Glomerular visceral epithelial cell (primary cell): ENCODE measurements around the gene AP2S1.
"Not testable (repeated sequence)": the region's sequence is repeated elsewhere in the genome, so short reads cannot be mapped to it uniquely, and the experiment has no call there.

Experiments used
- DNase-seq: peaks from one replicate; pipeline ENCODE4 v3.0.0-alpha.2; 2016; ENCODE audit errors: extremely low spot score

AP2S1 gene

DNA sequence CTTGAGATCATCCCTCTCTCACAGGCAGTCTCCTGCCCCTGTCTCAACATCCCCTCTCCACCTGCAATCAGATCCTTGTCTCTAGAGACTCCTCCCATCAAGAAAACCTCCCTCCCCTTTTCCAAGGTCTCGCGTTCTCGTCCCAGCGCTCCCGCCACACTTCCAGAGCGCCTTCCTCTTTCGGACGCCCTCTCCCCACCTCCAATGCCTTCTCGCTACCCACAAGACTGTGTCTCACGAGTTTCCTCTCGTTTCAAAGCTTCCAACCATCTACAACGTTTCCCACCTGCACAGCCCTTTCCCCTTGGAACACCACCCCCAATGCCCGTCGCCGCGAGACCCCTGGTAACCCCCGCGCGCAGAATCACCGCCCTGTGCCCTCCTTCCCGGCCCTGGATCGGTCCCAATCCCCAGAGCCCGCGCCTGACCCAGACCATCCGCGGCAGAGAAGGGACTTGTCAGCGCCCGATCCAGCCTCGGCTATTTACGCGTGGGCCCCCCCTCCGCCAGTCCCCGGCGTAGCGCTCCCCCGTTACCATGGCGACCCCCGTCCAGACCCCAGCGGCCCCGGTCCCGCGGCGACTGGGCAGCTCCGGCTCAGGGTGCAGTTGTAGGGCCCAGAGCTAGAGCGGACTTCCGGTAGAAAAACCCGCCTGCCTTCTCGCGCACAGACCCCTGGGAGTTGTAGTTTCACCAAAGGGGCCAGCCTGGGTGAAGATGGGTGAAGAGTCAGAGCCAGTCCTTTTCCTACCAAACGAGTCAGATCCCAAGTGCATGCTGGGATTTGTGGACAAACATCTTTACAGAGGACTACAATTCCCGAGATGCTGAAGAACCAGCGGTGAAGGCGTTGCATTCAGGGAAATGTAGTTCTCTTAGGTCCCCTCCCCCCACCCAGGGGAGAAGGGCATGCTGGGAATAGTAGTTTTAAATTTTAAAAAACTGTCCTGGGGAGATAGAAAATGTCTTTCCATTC lies at the start of gene AP2S1:
TSS of gene AP2S1 (minus strand) at position 619 of the 976 bp plus-strand sequence. CDS start at position 539, 80 bp downstream.
- DNase-seq, result peak; percentile 97

DNA sequence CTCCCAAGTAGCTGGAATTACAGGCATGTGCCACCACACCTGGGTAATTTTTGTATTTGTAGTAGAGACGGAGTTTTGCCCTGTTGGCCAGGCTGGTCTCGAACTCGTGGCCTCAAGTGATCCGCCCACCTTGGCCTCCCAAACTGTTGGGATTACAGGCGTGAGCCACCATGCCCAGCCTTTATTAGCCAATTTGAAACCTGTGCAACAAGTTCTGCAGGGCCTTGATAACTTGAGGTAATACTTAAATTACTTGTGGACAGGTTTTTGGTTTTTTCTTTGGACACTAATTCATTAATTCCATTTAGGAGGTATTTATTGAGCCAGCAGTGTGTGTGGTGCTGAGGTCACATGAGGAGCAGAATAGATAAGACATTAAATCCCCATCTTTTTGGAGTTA lies 49.7 kb upstream of the AP2S1 start:
- no peak for DNase-seq

DNA sequence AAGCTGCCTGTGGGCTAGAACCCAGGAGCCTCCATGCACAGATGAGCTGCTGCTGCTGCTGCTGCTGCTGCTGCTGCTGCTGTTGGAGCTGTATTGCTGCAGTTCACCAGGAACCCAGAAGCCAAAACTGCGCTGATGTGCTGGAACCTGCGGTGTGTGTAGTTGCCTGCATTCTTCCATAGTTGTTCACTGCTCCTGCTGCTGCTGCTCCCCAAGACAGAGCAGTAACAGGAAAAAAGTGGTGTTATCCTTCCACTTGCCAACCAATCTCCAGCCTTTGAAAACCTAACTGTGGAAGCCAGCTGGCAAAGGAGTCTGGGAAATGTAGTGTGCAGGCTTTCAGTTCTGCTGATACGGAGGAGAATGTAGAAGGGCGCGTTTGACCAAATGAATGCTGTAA lies 48.1 kb upstream of the AP2S1 start:
- DNase-seq, result peak; percentile 48

DNA sequence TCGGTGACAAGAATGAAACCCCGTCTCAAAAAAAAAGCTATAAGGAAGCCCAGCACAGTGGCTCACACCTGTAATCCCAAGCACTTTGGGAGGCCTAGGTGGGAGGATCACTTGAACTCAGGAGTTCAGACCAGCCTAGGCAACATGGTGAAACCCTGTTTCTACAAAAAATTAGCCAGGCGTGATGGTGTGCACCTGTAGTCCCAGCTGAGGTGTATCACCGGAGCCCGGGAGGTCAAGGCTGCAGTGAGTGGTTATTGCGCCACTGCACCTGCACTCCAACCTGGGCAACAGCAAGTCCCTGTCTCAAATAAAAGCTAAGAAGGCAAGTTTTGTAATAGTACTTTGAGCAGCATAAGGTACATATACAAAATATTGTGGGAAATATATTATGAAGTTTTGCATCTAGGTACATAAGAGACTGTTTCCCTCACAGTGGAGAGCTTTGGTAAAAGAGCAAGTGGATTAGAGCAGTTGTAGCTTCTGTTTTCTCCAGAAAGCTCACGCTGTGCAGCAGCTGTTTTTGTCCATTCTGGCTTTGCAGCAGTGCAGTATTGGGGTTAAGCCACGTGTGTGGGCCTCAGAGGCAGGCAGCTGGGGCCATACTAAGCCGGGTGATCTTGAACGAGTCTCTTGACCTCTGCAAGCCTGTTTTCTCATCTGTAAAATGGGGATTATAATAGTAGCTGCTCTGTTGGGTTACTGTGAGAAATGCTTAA lies 45.6 kb upstream of the AP2S1 start:
- no peak for DNase-seq

DNA sequence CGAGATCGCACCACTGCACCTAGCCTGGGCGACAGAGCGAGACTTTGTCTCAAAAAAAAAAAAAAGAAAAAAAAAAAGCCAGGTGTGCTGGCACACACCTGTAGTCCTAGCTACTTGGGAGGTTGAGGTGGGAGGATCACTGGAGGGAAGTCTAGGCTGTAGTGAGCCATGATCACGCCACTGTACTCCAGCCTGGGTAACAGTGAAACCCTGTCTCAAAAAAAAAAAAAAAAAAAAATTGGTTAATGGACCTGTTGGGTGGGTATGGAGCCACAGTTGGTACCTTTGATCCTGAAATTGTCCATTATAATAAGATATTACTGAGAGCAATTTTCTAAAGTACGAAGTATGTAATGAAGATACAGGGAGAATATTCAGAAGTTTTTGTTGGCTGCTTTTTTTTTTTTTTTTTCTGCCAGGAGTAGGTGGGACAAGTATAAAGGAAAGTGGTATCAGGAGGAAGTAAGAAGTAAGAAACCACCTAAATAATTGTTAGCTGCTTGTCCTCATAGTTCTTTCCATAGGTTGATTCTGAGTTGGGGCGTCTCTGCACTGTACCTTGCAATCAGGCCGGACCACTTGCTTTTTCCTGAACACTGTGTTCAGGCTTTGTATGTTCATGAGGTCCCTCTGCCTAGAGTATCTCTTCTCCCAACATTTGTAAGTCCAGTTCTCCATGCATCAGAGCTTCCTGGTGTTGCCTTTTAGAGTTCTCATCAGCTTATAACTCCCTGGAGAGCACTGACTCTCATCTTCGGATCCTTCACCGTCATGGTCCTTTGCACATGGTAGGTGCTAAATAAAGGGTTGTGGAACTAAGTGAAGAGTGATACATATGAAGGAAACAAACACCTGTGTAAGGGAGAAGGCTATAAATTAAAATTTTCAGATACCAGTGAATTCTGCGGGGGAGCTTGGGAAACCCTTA lies 41.9 kb upstream of the AP2S1 start:
- no peak for DNase-seq

DNA sequence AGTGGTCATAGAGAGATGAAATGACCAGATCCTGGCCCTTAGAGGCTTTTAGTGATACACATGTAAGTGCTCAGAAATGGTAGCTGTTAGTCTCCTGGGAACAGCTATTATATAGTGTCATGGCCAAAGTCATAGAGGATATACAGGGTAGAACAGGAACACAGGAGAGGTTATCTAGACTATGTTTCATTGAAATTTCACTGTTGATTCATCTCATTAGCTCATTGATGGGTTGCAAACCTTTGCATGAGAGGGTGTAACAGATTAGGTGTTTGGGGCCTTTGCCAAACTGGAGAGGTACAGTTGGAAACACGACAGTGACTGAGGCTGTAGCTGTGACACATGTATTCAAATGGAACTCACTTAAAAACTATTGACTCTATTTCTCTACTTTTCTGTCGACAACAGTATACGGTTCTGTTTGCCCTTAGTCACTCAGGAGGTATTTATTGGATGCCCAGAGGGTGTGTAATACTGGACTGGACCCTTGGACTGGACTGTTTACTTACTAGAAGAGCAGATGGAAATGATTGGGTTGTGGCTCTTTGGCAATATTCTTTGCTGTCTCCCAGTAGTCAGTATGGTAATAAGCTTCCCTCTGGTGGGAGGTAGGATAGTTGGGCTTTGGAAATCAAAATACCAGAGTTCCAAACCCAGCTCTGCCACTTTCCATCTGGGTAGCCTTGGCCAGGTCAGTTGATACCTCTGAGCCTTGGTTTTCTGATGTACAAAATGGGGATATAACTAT lies 40.0 kb upstream of the AP2S1 start:
- no peak for DNase-seq

DNA sequence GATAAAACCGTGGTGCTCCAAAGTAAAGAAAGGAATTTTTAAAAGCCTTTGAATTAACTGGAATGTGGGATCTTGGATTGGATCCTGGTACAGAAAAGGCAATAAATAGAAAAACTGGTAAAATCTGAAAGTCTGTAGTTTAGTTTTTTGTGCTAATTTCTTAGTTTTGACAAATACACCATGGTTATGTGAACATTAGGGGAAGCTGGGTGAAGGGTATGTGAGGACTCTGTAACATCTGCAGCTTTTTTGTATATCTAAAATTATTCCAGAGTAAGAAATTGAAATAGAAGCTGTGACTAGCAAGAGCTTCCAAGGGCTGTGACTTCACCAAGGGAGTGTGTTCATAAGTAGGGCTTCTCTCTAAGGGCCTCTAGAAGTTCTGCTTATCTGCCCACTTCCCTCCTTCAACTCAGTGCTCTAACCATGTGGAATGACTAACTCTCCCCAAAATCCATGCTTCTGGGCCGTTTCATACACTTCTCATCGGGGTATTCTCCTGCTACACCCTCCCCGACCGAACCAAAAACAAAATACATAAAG lies 36.7 kb upstream of the AP2S1 start:
- DNase-seq, result no peak

DNA sequence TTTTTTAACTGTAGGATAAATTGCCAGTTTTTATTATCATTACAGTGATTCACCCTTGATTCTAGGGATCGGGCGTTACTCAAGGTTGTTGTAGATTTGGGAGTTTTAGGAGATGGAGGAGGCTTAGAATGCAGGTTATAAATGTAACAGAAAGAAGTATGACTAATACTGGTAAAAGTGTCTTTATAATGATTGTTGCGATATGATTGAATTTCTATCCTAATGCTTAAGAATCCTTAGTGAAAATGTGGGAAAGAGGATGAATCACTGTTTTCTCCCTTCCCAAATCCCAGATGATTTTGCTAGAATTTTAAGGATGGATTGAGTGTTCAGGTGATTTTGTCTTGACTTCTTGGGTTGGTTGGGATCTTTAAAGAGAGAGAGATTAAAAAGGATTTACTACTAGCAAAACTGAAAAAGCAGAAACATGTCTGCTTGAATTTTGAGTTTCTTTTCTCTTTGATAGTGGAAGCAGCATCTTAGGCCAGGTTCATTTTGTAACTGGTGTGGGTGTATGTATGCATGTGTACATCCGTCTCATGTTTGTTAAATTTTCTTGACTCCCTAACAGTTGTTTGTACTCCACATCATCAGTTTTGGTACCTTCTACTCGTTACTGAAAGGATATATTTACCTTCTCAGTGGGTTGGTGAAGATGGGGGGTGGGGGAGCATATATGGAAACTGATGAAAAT lies 36.0 kb upstream of the AP2S1 start:
- no peak for DNase-seq

DNA sequence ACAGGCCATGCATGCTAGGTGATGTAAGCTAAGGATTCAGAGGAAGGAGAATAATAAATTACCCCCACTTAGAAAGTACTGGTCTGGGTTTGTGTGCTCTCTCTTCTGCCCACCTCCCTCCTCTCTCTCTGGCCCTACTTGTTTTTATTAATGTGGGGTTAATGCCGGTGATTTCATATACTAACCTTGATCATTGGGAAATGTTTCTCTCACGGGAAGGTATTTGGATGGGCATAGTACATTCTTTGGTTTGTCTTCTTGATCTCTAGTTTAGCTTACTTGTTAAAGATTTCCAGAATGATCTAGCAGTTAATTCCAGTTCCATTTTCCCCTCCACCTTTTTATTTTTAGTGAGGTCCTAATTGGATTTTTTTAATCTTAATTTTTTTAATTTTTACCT lies 34.8 kb upstream of the AP2S1 start:
- DNase-seq, result no peak

DNA sequence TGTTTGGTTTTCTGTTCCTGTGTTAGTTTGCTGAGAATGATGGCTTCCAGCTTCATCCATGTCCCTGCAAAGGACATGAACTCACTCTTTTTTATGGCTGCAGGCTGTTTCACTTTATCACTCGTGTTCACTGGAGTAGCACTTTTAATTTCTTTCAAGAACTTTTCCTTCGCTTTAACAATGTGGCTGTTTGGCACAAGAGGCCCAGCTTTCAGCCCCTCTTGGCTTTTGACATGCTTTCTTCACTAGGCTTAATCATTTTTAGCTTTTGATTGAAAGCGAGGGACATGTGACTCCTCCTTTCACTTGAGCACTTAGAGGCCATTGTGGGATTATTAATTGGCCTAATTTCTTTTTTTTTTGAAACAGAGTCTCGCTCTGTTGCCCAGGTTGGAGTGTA lies 32.1 kb upstream of the AP2S1 start:
- not testable (repeated sequence) for DNase-seq

DNA sequence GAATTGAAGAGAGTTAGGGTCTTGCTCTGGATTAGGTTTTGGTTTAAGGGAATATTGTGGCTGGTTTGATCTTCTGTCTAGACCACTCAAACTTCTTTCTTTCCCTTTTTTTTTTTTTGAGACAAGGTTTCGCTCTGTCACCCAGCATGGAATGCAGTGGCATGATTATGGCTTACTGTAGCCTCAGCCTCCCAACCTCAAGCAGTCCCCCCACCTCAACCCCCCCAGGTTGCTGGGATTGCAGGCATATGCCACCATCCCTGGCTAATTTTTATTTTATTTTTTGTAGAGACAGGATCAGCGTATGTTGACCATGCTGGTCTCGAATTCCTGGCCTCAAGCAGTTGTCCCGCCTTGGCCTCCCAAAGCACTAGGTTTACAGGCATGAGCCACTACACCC lies 31.4 kb upstream of the AP2S1 start:
- DNase-seq, result peak; percentile 54

DNA sequence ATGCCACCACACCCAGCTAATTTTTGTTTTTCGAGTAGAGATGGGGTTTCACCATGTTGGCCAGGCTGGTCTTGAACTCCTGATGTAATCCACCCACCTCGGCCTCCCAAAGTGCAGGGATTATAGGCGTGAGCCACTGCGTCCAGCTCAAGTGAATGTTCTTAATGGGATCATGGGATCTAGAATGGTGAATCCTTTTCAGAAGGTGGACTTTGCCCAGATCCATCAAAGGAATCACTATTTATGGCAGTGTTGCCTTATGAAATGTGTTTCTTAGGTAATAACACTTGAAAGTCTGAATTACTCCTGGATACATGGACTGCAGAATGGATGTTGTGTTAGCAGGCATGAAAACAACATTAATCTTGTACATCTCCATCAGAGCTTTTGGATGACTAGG lies 30.4 kb upstream of the AP2S1 start:
- DNase-seq, result no peak

DNA sequence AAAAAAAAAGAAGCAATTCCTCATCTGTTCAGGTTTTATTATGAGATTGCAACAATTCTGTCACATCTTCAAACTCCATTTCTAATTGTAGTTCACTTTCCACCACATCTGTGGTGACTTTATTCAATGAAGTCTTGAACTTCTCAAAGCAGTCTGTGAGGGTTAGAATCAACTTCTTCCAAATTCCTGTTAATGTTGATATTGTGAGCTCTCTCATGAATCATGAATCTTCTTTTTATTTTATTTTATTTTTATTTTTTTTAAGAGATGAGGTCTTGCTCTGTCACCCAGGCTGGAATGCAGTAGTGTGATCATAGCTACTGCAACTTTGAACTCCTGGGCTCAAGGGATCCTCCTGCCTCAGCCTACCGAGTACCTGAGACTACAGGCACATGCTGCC lies 29.8 kb upstream of the AP2S1 start:
- DNase-seq, result no peak

DNA sequence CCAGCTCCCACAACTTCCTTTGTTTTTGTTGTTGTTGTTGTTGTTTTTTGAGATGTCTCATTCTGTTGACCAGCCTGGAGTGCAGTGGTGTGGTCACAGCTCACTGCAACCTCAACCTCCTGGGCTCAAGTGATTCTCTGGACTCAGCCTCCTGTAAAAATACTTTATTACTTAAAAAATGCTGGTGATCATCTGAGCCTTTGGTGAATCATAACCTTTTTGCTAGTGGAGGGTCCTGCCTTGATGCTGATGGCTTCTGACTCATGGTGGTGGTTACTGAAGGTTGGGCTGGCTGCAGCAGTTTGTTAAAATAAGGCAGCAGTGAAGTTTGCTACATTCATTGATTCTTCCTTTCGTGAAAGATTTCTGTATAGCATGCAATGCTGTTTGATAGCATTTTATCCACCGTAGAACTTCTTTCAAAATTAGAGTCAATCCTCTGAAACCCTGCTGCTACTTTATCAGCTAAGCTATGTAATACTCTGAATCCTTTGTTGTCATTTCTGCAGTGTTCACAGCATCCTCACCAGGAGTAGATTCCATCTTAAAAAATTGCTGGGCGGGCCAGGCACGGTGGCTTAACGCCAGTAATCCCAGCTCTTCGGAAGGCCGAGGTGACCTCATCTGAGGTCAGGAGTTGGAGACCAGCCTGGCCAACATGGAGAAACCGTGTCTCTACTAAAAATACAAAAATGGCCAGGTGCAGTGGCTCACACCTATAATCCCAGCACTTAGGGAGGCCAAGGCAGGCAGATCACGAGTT lies 28.1 kb upstream of the AP2S1 start:
- DNase-seq, result peak; percentile 89

DNA sequence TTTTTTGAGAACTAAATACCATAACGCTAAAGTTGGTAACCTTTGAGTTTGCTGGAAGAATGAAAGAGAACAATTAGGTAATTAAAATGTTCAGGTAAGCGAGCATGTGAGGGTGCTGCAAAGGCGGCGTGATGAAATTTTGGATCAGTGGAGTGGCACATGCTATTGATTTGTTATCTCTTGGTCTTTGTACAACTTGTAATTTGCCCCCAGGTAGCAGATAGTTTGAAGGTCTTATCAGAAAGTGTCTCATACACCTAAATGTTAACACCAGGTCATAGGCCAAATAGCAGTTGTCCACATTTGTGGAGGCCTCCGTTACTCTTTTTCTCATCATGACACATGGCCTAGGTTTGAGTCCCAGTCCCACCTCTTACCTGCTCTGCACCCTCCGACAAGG lies 25.0 kb upstream of the AP2S1 start:
- no peak for DNase-seq

DNA sequence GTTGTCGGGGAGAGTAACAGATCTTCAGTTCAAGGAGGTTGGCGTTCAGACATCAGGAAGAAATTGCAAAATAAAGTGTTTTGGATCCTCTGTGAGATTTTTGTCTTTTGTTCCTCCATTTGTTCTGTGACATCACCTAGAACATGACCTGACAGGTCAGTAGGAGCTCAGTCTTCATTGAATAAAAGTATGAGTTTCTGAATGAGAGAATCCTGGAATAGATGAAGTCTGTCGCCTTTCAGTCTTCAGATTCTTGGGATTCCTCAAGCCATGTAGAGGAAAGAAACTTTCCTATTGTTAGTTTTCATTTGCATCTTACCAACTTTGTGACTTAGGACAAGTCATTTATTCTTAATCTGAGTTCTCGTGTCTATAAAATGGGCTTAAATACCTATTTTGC lies 24.6 kb upstream of the AP2S1 start:
- DNase-seq, result no peak

DNA sequence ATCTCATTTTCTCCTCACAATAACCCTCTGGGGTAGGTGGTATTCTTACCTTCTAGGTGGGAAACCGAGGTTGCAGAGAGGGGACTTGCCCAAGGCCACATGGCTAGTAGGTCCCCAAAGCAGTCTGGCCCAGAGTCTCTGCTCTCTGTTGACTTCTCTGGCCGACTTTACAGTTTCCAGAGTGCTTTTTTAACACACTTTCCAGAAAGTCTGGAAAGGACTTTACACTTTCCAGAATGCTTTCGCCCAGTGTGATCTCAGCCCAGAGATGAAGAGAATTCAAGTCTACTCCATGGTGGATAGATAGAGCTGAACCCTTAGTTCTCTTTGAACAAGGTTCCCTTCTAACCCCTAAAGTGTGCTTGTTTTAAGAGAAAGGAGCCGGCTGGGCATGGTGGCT lies 22.3 kb upstream of the AP2S1 start:
- DNase-seq, result no peak

DNA sequence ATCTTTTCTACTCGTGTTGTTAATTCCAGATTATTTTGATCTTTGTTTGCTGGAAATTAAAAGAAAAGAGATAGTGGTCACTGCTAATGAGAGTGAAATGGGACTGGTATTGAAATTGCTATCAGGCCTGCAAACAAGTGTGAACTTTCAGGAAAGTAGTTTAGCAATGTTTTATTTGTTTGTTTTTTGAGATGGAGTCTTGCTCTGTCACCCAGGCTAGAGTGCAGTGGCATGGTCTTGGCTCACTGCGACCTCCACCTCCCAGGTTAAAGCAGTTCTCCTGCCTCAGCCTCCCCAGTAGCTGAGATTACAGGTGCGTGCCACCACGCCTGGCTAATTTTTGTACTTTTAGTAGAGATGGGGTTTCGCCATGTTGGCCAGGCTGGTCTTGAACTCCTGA lies 20.5 kb upstream of the AP2S1 start:
- DNase-seq, result not testable (repeated sequence)

DNA sequence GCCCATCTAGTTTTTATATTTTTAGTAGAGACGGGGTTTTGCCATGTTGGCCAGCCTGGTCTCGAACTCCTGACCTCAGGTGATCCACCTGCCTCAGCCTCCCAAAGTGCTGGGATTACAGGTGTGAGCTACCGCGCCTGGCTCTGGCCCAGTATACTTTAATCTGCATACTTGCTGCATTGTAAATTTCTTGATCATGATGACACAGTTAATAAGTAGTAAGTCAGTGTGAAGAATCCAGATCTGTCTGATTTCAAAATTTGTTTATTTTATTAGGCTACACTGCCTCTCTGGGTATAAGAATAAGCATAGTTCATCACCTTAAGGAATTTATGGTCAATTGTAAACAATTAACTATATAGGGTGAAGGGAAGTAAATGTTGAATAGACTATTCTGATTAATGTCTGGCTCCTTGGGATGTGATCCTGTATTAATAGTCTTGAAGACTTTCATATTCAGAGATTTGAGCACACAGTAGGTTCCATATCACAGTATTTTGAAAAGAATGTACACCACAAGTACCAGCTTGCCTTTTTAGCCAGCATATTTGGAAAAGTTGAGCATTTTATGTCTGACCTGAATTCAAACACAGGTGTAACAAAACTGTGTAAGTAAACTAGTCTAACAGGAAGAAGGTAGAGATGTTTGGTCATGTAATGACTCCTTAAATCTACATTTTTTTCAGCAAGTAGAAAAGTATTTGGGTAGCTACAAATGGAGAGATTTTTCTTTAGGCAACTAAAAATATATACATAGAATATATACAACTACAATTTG lies 17.6 kb upstream of the AP2S1 start:
- DNase-seq, result no peak
